WTC11 (cell line): Measurements from ENCODE around the gene ANKRD11. TPM values are rescaled to one million over a fixed set of nuclear protein-coding genes. Genes with fewer than 3 reads are reported as not detected.

ENCODE experiments used
- ATAC-seq: fragments of 200-7000 bp; cut with Tn5 transposase; 2 replicates; pipeline ENCODE4 v1.10.0; 2021; ENCODE audit warnings: mild to moderate bottlenecking, moderate library complexity
- CTCF ChIA-PET: fragments of 300-600 bp; sonication (Branson Sonifier 250); formaldehyde crosslinking; loops from one replicate; lab custom pipeline; 2021; ENCODE audit warnings: antibody characterized with exemption; lab: Charles Lee
- POLR2A ChIA-PET: fragments of 350-600 bp; sonication (Branson Sonifier 250); formaldehyde crosslinking; loops from one replicate; lab custom pipeline; 2021; ENCODE audit warnings: antibody characterized with exemption; lab: Charles Lee
- DNase-seq: peaks from one replicate; pipeline ENCODE4 v3.0.0; 2021; ENCODE audit warnings: low spot score
- H3K27ac Mint-ChIP-seq: 2 replicates; pipeline ENCODE4 v1.8.0; 2021; ENCODE audit warnings: mixed read lengths
- H3K27me3 Mint-ChIP-seq: 2 replicates; pipeline ENCODE4 v1.8.0; 2021; ENCODE audit warnings: low read depth, mild to moderate bottlenecking, moderate library complexity, mixed read lengths
- H3K36me3 Mint-ChIP-seq: 2 replicates; pipeline ENCODE4 v1.8.0; 2021; ENCODE audit warnings: mixed read lengths
- H3K4me1 Mint-ChIP-seq: 2 replicates; pipeline ENCODE4 v1.8.0; 2022; ENCODE audit warnings: mixed read lengths
- H3K4me3 Mint-ChIP-seq: 2 replicates; pipeline ENCODE4 v1.8.0; 2021; ENCODE audit warnings: mild to moderate bottlenecking, moderate library complexity, mixed read lengths
- H3K9me3 Mint-ChIP-seq: 2 replicates; pipeline ENCODE4 v1.8.0; 2021; ENCODE audit warnings: mixed read lengths
- AR ChIP-seq: fragments of 250-450 bp; sonication (Bioruptor Pico); IDR thresholded peaks from 2 replicates; pipeline ENCODE4 v1.9.0; 2021; ENCODE audit warnings: mild to moderate bottlenecking
- ATF3 ChIP-seq: sonication (generic); formaldehyde crosslinking; conservative IDR thresholded peaks from 2 replicates; pipeline ENCODE4 v1.8.1; 2022; ENCODE audit warnings: mild to moderate bottlenecking, missing genetic modification reagents
- CBFB ChIP-seq: sonication (generic); formaldehyde crosslinking; IDR thresholded peaks from 2 replicates; pipeline ENCODE4 v1.8.1; 2022; ENCODE audit warnings: mild to moderate bottlenecking, low read depth, missing genetic modification reagents
- ELF4 ChIP-seq: sonication (generic); formaldehyde crosslinking; IDR thresholded peaks from 2 replicates; pipeline ENCODE4 v1.8.1; 2022; ENCODE audit warnings: low read depth, mild to moderate bottlenecking, moderate library complexity, missing genetic modification reagents
- EMX1 ChIP-seq: fragments of 250-450 bp; sonication (Bioruptor Pico); IDR thresholded peaks from 2 replicates; pipeline ENCODE4 v1.8.0; 2021; ENCODE audit warnings: mild to moderate bottlenecking
- ERG ChIP-seq: fragments of 250-450 bp; sonication (Bioruptor Pico); IDR thresholded peaks from 2 replicates; pipeline ENCODE4 v1.8.0; 2021; ENCODE audit warnings: mild to moderate bottlenecking
- ESRRA ChIP-seq: sonication (generic); formaldehyde crosslinking; IDR thresholded peaks from 2 replicates; pipeline ENCODE4 v1.8.1; 2022; ENCODE audit warnings: mild to moderate bottlenecking, missing genetic modification reagents, borderline replicate concordance
- ETV6 ChIP-seq: sonication (generic); formaldehyde crosslinking; IDR thresholded peaks from 2 replicates; pipeline ENCODE4 v1.8.1; 2022; ENCODE audit warnings: mild to moderate bottlenecking, missing genetic modification reagents
- FOXP1 ChIP-seq: sonication (generic); formaldehyde crosslinking; IDR thresholded peaks from 2 replicates; pipeline ENCODE4 v1.8.0; 2022; ENCODE audit warnings: missing genetic modification reagents, mild to moderate bottlenecking, moderate library complexity, borderline replicate concordance
- GRHL2 ChIP-seq: fragments of 250-450 bp; sonication (Bioruptor Pico); IDR thresholded peaks from 2 replicates; pipeline ENCODE4 v1.8.0; 2022; ENCODE audit warnings: mild to moderate bottlenecking, moderate library complexity; ENCODE audit not compliant: insufficient replicate concordance, severe bottlenecking
- IRF1 ChIP-seq: sonication (generic); formaldehyde crosslinking; IDR thresholded peaks from 2 replicates; pipeline ENCODE4 v1.8.0; 2023; ENCODE audit warnings: missing genetic modification reagents
- JAZF1 ChIP-seq: fragments of 250-450 bp; sonication (Bioruptor Pico); IDR thresholded peaks from 2 replicates; pipeline ENCODE4 v1.9.0; 2021; ENCODE audit warnings: moderate library complexity, mild to moderate bottlenecking, inconsistent platforms
- NR2C2 ChIP-seq: sonication (generic); formaldehyde crosslinking; IDR thresholded peaks from 2 replicates; pipeline ENCODE4 v1.8.0; 2022; ENCODE audit warnings: mild to moderate bottlenecking, missing genetic modification reagents
- PRRX2 ChIP-seq: fragments of 250-450 bp; sonication (Bioruptor Pico); IDR thresholded peaks from 2 replicates; pipeline ENCODE4 v1.8.0; 2021; ENCODE audit warnings: mild to moderate bottlenecking
- RELA ChIP-seq: sonication (generic); formaldehyde crosslinking; IDR thresholded peaks from 2 replicates; pipeline ENCODE4 v1.8.1; 2022; ENCODE audit warnings: missing genetic modification reagents, mild to moderate bottlenecking, borderline replicate concordance
- RORB ChIP-seq: fragments of 250-450 bp; sonication (Bioruptor Pico); IDR thresholded peaks from 2 replicates; pipeline ENCODE4 v1.9.0; 2021; ENCODE audit warnings: mild to moderate bottlenecking
- USF2 ChIP-seq: sonication (generic); formaldehyde crosslinking; IDR thresholded peaks from 2 replicates; pipeline ENCODE4 v1.8.1; 2023; ENCODE audit warnings: mild to moderate bottlenecking, missing genetic modification reagents, moderate library complexity
- ZBTB21 ChIP-seq: sonication (generic); formaldehyde crosslinking; IDR thresholded peaks from 2 replicates; pipeline ENCODE4 v1.8.1; 2023; ENCODE audit warnings: mild to moderate bottlenecking, missing genetic modification reagents, borderline replicate concordance
- ZNF219 ChIP-seq: sonication (generic); formaldehyde crosslinking; IDR thresholded peaks from 2 replicates; pipeline ENCODE4 v1.8.0; 2023; ENCODE audit warnings: missing genetic modification reagents, mild to moderate bottlenecking, borderline replicate concordance
- ZNF263 ChIP-seq: sonication (generic); formaldehyde crosslinking; IDR thresholded peaks from 2 replicates; pipeline ENCODE4 v1.8.1; 2022; ENCODE audit warnings: low read depth, mild to moderate bottlenecking, moderate library complexity, missing genetic modification reagents
- ZNF317 ChIP-seq: sonication (generic); formaldehyde crosslinking; IDR thresholded peaks from 2 replicates; pipeline ENCODE4 v1.8.1; 2023; ENCODE audit warnings: low read depth, mild to moderate bottlenecking, moderate library complexity, missing genetic modification reagents, borderline replicate concordance
- ZNF416 ChIP-seq: fragments of 250-450 bp; sonication (Bioruptor Pico); IDR thresholded peaks from 2 replicates; pipeline ENCODE4 v1.9.0; 2021; ENCODE audit warnings: mild to moderate bottlenecking, inconsistent platforms
- total RNA-seq: library from RNA; stranded (reverse); gene quantifications from 3 replicates; pipeline ENCODE4 v1.2.3, GENCODE V29; 2021
- TF ChIP-seq, protein P1 (sequence below): sonication (generic); formaldehyde crosslinking; IDR thresholded peaks from 2 replicates; pipeline ENCODE4 v1.8.1; 2022; ENCODE audit warnings: mild to moderate bottlenecking, moderate library complexity, missing genetic modification reagents
- TF ChIP-seq, protein P2 (sequence below): fragments of 250-450 bp; sonication (Bioruptor Pico); IDR thresholded peaks from 2 replicates; pipeline ENCODE4 v1.9.0; 2021; ENCODE audit warnings: mild to moderate bottlenecking

Gene ANKRD11
- total RNA-seq, 1 experiment from 2014 or later = 184 TPM

- ChIA-PET POLR2A (interaction anchor here (0.5 kb wide), 1 partner anchor 10 kb away, joined by 9 read pairs; no protein-coding TSS in a partner anchor), CTCF (interaction anchor here (0.7 to 1.3 kb wide), 3 partner anchors 12 to 65 kb away, joined by 3 read pairs; no protein-coding TSS in a partner anchor)
- no peaks in the 10 kb centered on the region for H3K9me3 Mint-ChIP-seq
- no peaks in the 10 kb centered on the region for H3K4me1 Mint-ChIP-seq
- DNase-seq (no peak), ATAC-seq (no peak)
- no peaks in the 10 kb centered on the region for H3K27me3 Mint-ChIP-seq
- no peak overlapping the region for H3K27ac Mint-ChIP-seq
- peaks cover 46% of the 10 kb centered on the region for H3K36me3 Mint-ChIP-seq
- TF ChIP-seq ERG (CRISPR knock-in tag) (no peak), ELF4 (CRISPR knock-in tag) (no peak), ATF3 (no peak), ZBTB21 (no peak), EMX1 (no peak), ZNF263 (CRISPR knock-in tag) (no peak), USF2 (CRISPR knock-in tag) (no peak), NR2C2 (CRISPR knock-in tag) (no peak), FOXP1 (CRISPR knock-in tag) (no peak), RELA (no peak)
- TF ChIP-seq, protein P1, sequence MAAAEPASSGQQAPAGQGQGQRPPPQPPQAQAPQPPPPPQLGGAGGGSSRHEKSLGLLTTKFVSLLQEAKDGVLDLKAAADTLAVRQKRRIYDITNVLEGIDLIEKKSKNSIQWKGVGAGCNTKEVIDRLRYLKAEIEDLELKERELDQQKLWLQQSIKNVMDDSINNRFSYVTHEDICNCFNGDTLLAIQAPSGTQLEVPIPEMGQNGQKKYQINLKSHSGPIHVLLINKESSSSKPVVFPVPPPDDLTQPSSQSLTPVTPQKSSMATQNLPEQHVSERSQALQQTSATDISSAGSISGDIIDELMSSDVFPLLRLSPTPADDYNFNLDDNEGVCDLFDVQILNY (CRISPR knock-in tag) = no peak
- no peak overlapping the region for H3K4me3 Mint-ChIP-seq
Observed at GRCh38 chr16:89536886-89537548, 46.7 kb upstream of the ANKRD11 start.

GRCh38 chr16:89536371-89536770 lies 46.0 kb upstream of the ANKRD11 start:
- Mint-ChIP-seq H3K9me3 (no peaks in the 10 kb centered on the region), H3K4me1 (no peaks in the 10 kb centered on the region), H3K4me3 (no peak overlapping the region), H3K27ac (no peak overlapping the region), H3K36me3 (peaks cover 49% of the 10 kb centered on the region), H3K27me3 (no peaks in the 10 kb centered on the region)
- no peak for DNase-seq
- TF ChIP-seq PRRX2 = no peak
- ATAC-seq = no peak
- ChIA-PET POLR2A (no interaction called here), CTCF (interaction anchor here (0.7 kb wide), 1 partner anchor 66 kb away, joined by 3 read pairs; no protein-coding TSS in a partner anchor)

DNA sequence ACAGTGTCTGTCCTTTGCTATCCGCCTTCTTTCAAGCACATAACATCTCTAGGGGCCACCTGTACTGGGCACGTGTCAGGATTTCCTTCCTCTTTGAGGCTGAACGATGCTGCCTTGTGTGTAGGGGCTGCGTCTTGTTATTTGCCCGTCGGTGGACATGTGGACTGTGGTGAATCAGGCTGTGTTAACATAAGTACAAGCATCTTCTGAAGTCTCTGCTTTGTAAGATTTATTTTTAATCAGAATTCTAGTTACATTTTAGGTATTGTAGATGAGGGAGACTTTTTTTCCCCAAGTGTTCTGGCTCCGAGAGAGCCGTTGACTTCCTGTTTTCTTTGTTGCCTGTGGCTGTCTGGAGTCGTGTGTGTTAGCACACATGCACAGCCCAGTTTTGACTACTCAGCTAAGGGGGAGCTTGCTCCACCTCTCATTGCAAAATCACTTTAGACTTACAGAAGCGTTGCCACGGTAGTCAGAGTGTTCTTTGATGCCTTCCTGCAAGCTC lies 43.9 kb upstream of the ANKRD11 start:
- Mint-ChIP-seq H3K27ac (no peak overlapping the region), H3K27me3 (no peaks in the 10 kb centered on the region), H3K4me1 (no peaks in the 10 kb centered on the region), H3K9me3 (no peaks in the 10 kb centered on the region), H3K4me3 (no peak overlapping the region), H3K36me3 (peaks cover 58% of the 10 kb centered on the region)
- ChIA-PET CTCF (no interaction called here), POLR2A (no interaction called here)
- ATAC-seq (no peak), DNase-seq (no peak)
- TF ChIP-seq ZNF219 (no peak), JAZF1 (no peak), AR (CRISPR knock-in tag) (no peak), ETV6 (CRISPR knock-in tag) (no peak), IRF1 (CRISPR knock-in tag) (no peak), GRHL2 (CRISPR knock-in tag) (no peak), ZNF317 (CRISPR knock-in tag) (no peak), RORB (CRISPR knock-in tag) (no peak), ZNF416 (no peak), CBFB (CRISPR knock-in tag) (no peak), ESRRA (CRISPR knock-in tag) (no peak)
- TF ChIP-seq, protein P2, sequence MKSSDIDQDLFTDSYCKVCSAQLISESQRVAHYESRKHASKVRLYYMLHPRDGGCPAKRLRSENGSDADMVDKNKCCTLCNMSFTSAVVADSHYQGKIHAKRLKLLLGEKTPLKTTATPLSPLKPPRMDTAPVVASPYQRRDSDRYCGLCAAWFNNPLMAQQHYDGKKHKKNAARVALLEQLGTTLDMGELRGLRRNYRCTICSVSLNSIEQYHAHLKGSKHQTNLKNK (CRISPR knock-in tag) = no peak
- TF ChIP-seq, protein P1 (CRISPR knock-in tag) = no peak
